ENCODE results near the gene KLHL35.

KLHL35 gene

DNA sequence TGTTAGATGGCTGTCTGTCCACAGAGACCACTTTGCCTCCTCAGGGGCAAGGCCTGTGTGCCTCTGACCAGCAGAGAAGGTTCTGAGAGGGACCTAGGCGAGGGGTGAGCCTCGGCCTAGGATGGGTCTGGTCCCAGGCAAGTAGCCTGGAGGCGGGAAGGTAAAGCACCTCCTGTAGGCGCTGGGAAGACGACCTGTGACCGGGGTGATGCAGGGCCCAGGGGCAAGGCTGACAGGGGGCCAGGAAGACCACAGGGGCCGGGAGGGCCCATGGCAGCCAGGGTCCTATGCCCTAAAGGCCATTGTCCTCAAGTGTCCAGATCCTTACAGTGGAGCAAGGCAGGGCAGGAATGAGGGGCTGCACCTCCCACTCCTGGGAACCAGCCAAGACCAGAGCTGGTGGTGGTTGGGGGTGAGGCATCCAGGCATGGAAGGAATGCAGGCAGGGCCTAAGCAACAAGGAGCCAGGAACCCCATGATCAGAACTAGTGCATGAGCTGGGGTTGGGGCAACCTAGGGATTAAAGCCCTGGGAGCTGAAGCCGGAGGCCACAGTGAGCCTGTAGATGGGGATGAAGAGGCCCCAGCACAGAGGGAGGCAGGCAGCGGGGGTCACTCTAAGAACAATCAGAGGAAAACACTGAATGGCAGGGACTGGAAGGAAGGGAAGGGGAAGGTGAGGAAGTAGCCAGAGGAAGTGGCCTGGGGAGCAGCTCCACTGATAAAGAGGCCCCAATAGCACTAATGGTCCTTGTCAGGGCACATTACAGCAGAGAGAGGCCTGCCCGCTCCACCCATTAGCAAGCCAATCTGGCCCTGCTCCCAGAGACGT, 32.9 kb upstream of the KLHL35 start:
- TF ChIP-seq CTCF (IDR thresholded peaks at IDR 0.05), result no peak
- H3K4me3 ChIP-seq (ENCODE audit: low read depth in 1 of 2, low read length in 1 of 2), result no peak overlapping the region
- H3K9me3 ChIP-seq, result no peaks in the 10 kb centered on the region
- H3K4me1 ChIP-seq (ENCODE audit: control insufficient read depth in 1 of 2, insufficient read depth in 1 of 2, low read depth in 1 of 2, low read length in 1 of 2), result no peaks in the 10 kb centered on the region
- no peak overlapping the region for H3K27ac ChIP-seq
- H3K36me3 ChIP-seq, result no peaks in the 10 kb centered on the region
- no peaks in the 10 kb centered on the region for H3K27me3 ChIP-seq

GRCh38 chr11:75463106-75463774, 30.2 kb upstream of the KLHL35 start:
- Histone ChIP-seq H3K9me3 (no peaks in the 10 kb centered on the region), H3K27ac (no peak overlapping the region), H3K4me3 (ENCODE audit: low read depth in 1 of 2, low read length in 1 of 2) (no peak overlapping the region), H3K4me1 (ENCODE audit: control insufficient read depth in 1 of 2, insufficient read depth in 1 of 2, low read depth in 1 of 2, low read length in 1 of 2) (no peaks in the 10 kb centered on the region), H3K36me3 (no peaks in the 10 kb centered on the region), H3K27me3 (no peaks in the 10 kb centered on the region)
- TF ChIP-seq CTCF (IDR thresholded peaks at IDR 0.05), result no peak

GRCh38 chr11:75462117-75462653, 29.2 kb upstream of the KLHL35 start:
- TF ChIP-seq CTCF (IDR thresholded peaks at IDR 0.05), result no peak
- H3K9me3 ChIP-seq, result no peaks in the 10 kb centered on the region
- H3K27ac ChIP-seq, result no peak overlapping the region
- no peak overlapping the region for H3K4me3 ChIP-seq (ENCODE audit: low read depth in 1 of 2, low read length in 1 of 2)
- no peaks in the 10 kb centered on the region for H3K4me1 ChIP-seq (ENCODE audit: control insufficient read depth in 1 of 2, insufficient read depth in 1 of 2, low read depth in 1 of 2, low read length in 1 of 2)
- no peaks in the 10 kb centered on the region for H3K27me3 ChIP-seq
- no peaks in the 10 kb centered on the region for H3K36me3 ChIP-seq

DNA sequence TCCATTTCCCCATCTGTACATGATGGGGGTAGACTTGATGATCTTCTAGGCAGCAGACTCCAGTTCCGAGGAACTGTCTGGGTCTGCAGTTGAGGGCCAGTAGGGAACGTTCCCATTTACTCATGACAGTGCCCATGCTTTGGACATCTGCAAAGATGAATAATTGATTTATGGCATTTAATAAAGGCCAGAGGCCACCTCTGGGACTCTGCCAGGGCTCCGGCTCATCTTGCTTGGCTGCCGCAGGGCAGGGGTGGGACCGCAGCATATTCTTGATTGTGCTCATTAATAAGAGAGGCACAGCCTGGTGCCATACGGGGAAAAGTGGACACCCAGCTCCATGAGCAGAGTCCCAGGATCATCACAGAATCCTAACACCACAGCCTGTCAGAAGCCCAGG, 28.1 kb upstream of the KLHL35 start:
- H3K27ac ChIP-seq, result no peak overlapping the region
- H3K27me3 ChIP-seq, result no peaks in the 10 kb centered on the region
- no peaks in the 10 kb centered on the region for H3K36me3 ChIP-seq
- TF ChIP-seq CTCF (IDR thresholded peaks at IDR 0.05), result no peak
- no peaks in the 10 kb centered on the region for H3K9me3 ChIP-seq
- H3K4me3 ChIP-seq (ENCODE audit: low read depth in 1 of 2, low read length in 1 of 2), result no peak overlapping the region
- no peaks in the 10 kb centered on the region for H3K4me1 ChIP-seq (ENCODE audit: control insufficient read depth in 1 of 2, insufficient read depth in 1 of 2, low read depth in 1 of 2, low read length in 1 of 2)

- H3K27me3 ChIP-seq, result no peaks in the 10 kb centered on the region
- H3K4me1 ChIP-seq (ENCODE audit: control insufficient read depth in 1 of 2, insufficient read depth in 1 of 2, low read depth in 1 of 2, low read length in 1 of 2), result no peaks in the 10 kb centered on the region
- no peaks in the 10 kb centered on the region for H3K9me3 ChIP-seq
- no peak overlapping the region for H3K27ac ChIP-seq
- no peak for TF ChIP-seq CTCF (IDR thresholded peaks at IDR 0.05)
- no peaks in the 10 kb centered on the region for H3K36me3 ChIP-seq
- no peak overlapping the region for H3K4me3 ChIP-seq (ENCODE audit: low read depth in 1 of 2, low read length in 1 of 2)
Observed at GRCh38 chr11:75456596-75457183, 23.7 kb upstream of the KLHL35 start.

Measured in neutrophil (primary cell).